ENCODE data around the gene TUFT1.

DNA sequence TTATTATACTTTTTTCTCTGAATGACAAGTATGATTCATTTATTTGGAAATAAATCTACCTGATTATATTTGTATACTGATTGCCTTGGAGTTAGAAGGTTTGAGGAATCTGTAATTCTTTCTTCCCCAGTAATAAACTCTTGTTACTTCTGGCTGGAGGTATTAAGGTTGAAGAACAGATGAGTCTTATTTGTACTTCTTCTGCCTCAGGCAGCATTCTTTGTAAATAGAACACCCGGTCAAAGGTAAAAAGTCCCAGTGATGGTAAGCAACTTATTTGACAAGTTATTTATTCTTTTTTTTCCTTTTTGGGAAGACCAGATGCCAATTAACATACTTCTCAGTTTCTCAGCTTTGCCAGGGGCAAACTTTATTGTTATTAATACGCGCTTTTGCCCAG, 84.7 kb downstream of the TUFT1 start:
- TF ChIP-seq CTCF (IDR thresholded peaks at IDR 0.05) (no peak), POLR2A (IDR thresholded peaks at IDR 0.05) (no peak)

Measured in heart left ventricle (tissue), 13 donors.